ENCODE measurements around the gene MANEA.
"Not testable (repeated sequence)": the region's sequence is repeated elsewhere in the genome, so short reads cannot be mapped to it uniquely, and the experiment has no call there.

The MANEA gene

DNA sequence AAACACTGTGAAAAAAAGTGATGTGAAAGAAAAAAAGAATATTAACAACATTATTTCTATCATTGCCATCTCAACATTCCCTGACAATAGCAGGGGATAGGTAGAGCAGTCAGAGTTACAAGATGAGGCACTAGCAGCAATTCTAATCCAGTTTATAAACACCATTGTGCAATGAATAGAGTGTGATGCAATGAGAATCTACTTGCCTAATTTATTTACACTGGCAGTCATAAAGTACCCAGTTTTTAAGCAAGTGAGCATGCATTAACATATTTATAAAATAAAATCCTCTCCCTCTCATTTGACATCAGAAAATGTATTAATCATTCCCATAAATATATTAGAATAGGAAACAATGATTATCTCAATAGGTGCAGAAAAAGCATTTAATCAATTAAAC is 2.5 kb upstream of the MANEA start:
- Mint-ChIP-seq H3K36me3 (no peaks in the 10 kb centered on the region), H3K27me3 (no peaks in the 10 kb centered on the region), H3K9me3 (no peaks in the 10 kb centered on the region), H3K4me1 (peaks cover 59% of the 10 kb centered on the region), H3K4me3 (no peak overlapping the region), H3K27ac (no peak overlapping the region)

- Mint-ChIP-seq H3K9me3 (no peaks in the 10 kb centered on the region), H3K36me3 (no peaks in the 10 kb centered on the region), H3K27me3 (no peaks in the 10 kb centered on the region), H3K4me1 (peaks cover 68% of the 10 kb centered on the region), H3K4me3 (peak overlapping the region; percentile 98), H3K27ac (peak overlapping the region; percentile 96)
Measured at GRCh38 chr6:95576218-95576997, 927 bp upstream of the MANEA start.

DNA sequence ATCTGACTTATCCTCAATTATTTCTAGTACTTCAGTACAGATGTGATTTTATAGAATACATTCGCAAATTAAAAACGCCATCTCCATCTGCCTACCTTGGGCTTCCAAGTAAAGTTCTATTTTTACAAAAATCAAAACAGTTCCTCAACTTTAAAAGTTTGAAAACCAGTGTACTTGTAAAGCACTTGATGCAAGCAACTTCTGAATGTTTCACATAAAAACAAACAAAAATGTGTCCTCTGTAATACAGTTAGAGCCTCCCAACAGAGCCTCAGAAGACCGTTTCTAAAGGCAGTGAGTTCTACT is 384 bp upstream of the MANEA start:
- peak overlapping the region; percentile 97 for H3K27ac Mint-ChIP-seq
- H3K4me1 Mint-ChIP-seq = peaks cover 69% of the 10 kb centered on the region
- H3K9me3 Mint-ChIP-seq = no peaks in the 10 kb centered on the region
- H3K4me3 Mint-ChIP-seq = peak overlapping the region; percentile 98
- H3K27me3 Mint-ChIP-seq = no peaks in the 10 kb centered on the region
- H3K36me3 Mint-ChIP-seq = no peaks in the 10 kb centered on the region

- Mint-ChIP-seq H3K9me3 (no peaks in the 10 kb centered on the region), H3K4me1 (peaks cover 66% of the 10 kb centered on the region)
Measured at GRCh38 chr6:95578106-95578410, 723 bp downstream of the MANEA start.

GRCh38 chr6:95581073-95581472 is 3.7 kb downstream of the MANEA start:
- Mint-ChIP-seq H3K36me3 (peaks cover 9% of the 10 kb centered on the region), H3K4me3 (no peak overlapping the region), H3K4me1 (peaks cover 41% of the 10 kb centered on the region), H3K27me3 (no peaks in the 10 kb centered on the region), H3K9me3 (no peaks in the 10 kb centered on the region), H3K27ac (no peak overlapping the region)

More at GRCh38 chr6:95578106-95578410, 723 bp downstream of the MANEA start:
- peak overlapping the region; percentile 97 for H3K27ac Mint-ChIP-seq
- no peaks in the 10 kb centered on the region for H3K36me3 Mint-ChIP-seq
- peak overlapping the region; percentile 98 for H3K4me3 Mint-ChIP-seq
- no peaks in the 10 kb centered on the region for H3K27me3 Mint-ChIP-seq

- H3K9me3 Mint-ChIP-seq, H3K4me3 Mint-ChIP-seq, H3K27ac Mint-ChIP-seq, H3K27me3 Mint-ChIP-seq: not testable (repeated sequence)
- peaks cover 16% of the 10 kb centered on the region for H3K36me3 Mint-ChIP-seq
- peaks cover 41% of the 10 kb centered on the region for H3K4me1 Mint-ChIP-seq
Measured at GRCh38 chr6:95584226-95584625, 6.9 kb downstream of the MANEA start.

DNA sequence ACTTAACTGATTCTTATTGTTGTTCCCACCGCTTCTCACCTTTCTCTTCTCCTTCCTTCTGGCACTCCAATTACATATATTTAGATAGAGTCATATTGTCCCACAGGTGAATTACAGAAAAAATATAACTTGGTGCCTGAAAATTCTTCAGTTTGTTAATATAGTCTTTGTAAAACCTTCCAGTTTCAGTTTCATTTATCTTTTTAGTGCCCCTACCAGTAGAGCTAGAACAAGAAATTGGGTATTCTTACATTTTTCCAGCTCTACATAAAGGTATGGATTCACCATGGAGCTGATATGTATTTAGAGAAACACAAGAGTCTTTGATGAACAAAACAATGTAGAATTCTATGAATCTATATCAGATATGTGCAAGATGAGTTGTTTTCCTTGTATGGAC is 10.7 kb downstream of the MANEA start:
- Mint-ChIP-seq H3K4me3 (peak overlapping the region; percentile 3), H3K27ac (peak overlapping the region; percentile 44), H3K4me1 (peaks cover 46% of the 10 kb centered on the region), H3K36me3 (peaks cover 29% of the 10 kb centered on the region), H3K9me3 (no peaks in the 10 kb centered on the region), H3K27me3 (no peaks in the 10 kb centered on the region)

DNA sequence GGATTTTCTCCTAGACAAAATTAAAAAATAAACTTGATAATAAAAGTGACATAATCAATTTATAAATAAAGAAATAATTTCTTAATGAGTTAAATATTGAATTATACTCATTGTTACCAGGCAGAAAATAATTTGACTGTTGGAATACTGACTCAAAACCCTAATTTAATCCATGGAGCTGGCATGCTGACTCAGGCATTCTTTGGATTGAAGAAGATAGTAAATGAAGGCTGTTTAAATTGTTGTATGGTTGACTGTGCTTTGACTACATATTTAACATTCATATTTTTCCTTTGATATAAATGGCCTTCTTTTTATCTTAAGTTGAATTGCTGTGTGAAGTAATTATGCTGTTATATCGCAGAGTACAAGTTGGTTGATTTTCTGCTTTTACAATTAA is 11.7 kb downstream of the MANEA start:
- no peaks in the 10 kb centered on the region for H3K9me3 Mint-ChIP-seq
- no peaks in the 10 kb centered on the region for H3K27me3 Mint-ChIP-seq
- no peak overlapping the region for H3K4me3 Mint-ChIP-seq
- H3K27ac Mint-ChIP-seq = no peak overlapping the region
- H3K36me3 Mint-ChIP-seq = peaks cover 30% of the 10 kb centered on the region
- peaks cover 53% of the 10 kb centered on the region for H3K4me1 Mint-ChIP-seq

- Mint-ChIP-seq H3K27me3 (no peaks in the 10 kb centered on the region), H3K4me3 (no peak overlapping the region), H3K36me3 (peaks cover 26% of the 10 kb centered on the region), H3K9me3 (no peaks in the 10 kb centered on the region), H3K4me1 (peaks cover 56% of the 10 kb centered on the region), H3K27ac (no peak overlapping the region)
Measured at GRCh38 chr6:95589826-95590570, 12.7 kb downstream of the MANEA start.

DNA sequence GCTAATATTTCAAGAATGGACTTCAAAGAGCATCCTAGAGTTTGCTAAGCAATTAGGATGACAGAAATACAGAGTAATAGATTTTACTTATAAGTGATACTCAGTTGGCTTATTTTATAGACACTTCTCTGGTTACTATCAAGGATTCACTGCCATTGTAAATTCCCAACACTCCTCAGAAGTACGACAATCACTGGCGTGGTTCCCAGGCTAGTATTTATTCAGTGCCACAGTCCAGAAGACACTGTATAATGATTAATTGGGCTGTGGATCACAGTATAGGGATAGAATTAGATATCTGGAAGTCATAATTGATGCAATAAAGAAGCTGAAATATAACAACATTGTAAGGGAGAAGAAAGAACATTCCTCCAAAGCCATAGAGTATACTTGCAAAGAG is 15.7 kb downstream of the MANEA start:
- H3K27ac Mint-ChIP-seq = no peak overlapping the region
- H3K27me3 Mint-ChIP-seq = no peaks in the 10 kb centered on the region
- peaks cover 45% of the 10 kb centered on the region for H3K4me1 Mint-ChIP-seq
- H3K36me3 Mint-ChIP-seq = peaks cover 21% of the 10 kb centered on the region
- H3K4me3 Mint-ChIP-seq = no peak overlapping the region
- no peaks in the 10 kb centered on the region for H3K9me3 Mint-ChIP-seq

- no peaks in the 10 kb centered on the region for H3K9me3 Mint-ChIP-seq
- no peak overlapping the region for H3K27ac Mint-ChIP-seq
- no peaks in the 10 kb centered on the region for H3K27me3 Mint-ChIP-seq
- H3K36me3 Mint-ChIP-seq = peaks cover 25% of the 10 kb centered on the region
- H3K4me1 Mint-ChIP-seq = peaks cover 30% of the 10 kb centered on the region
- no peak overlapping the region for H3K4me3 Mint-ChIP-seq
Measured at GRCh38 chr6:95596021-95596420, 18.7 kb downstream of the MANEA start.

DNA sequence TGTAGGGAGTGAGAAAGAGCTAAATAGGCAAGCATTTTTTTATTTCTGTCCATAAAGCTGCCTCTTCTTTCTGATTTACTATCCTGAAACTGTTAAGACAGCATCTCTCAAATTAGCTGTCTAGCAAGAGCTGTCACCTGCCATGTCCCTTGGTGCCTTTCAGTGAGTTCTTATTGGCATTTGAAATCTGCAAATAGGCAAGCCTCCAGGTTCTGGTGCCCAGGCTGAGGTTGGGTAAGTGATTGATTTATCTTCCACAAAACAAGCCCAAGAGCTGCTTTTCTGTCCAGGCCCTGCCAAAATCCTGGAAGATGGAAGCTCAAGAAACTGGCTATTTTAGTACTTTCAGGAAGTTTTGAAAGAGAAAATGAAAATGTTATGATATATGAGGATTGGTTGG is 22.4 kb downstream of the MANEA start:
- Mint-ChIP-seq H3K4me3 (no peak overlapping the region), H3K9me3 (no peaks in the 10 kb centered on the region), H3K36me3 (peaks cover 21% of the 10 kb centered on the region), H3K4me1 (peaks cover 9% of the 10 kb centered on the region), H3K27ac (no peak overlapping the region), H3K27me3 (no peaks in the 10 kb centered on the region)

- Mint-ChIP-seq H3K9me3 (no peaks in the 10 kb centered on the region), H3K4me1 (peaks cover 4% of the 10 kb centered on the region), H3K36me3 (peaks cover 24% of the 10 kb centered on the region), H3K27me3 (no peaks in the 10 kb centered on the region), H3K4me3 (no peak overlapping the region), H3K27ac (no peak overlapping the region)
Measured at GRCh38 chr6:95601133-95601532, 23.8 kb downstream of the MANEA start.

DNA sequence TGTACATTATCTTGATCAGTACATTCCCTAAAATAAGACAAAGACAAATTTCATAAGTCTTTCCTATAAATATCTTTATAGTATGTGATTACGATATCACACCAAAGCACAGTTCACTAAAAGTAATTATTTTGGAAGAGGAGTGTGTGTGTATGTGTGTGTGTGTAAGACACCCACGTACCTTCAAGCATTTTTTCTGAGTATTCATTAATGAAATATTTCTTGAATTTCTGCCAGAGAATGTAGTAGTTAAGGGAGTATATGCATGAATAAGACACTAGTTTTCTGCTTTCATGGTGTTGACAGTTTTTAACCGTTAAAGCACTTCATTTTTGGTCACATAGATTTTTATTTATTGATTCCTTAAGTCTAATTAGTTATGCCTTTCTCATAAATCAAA is 36.8 kb downstream of the MANEA start:
- no peaks in the 10 kb centered on the region for H3K4me1 Mint-ChIP-seq
- H3K9me3 Mint-ChIP-seq = no peaks in the 10 kb centered on the region
- H3K36me3 Mint-ChIP-seq = no peaks in the 10 kb centered on the region
- H3K27me3 Mint-ChIP-seq = no peaks in the 10 kb centered on the region
- no peak overlapping the region for H3K27ac Mint-ChIP-seq
- H3K4me3 Mint-ChIP-seq = no peak overlapping the region

DNA sequence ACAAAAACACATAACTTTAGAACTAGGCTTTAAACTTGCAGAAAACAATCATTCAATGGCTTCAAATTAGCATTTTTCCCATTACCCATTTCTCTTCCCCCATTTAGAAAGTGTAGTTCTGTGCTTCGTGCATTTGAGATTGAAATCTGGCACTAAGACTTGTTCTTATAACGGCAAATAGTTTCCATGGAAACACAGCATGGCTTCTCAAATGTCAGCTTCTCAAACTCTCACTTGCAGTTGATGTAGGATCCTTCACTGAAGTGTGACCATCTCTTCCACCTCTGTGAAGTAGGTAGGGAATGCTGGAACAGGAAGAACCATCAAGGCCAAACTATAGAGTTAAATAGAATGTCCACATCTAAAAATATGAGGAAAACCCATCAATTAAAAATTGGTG is 52.2 kb downstream of the MANEA start:
- Mint-ChIP-seq H3K4me3 (no peak overlapping the region), H3K36me3 (peaks cover 1% of the 10 kb centered on the region), H3K27me3 (peaks cover 6% of the 10 kb centered on the region), H3K9me3 (peaks cover 8% of the 10 kb centered on the region), H3K4me1 (no peaks in the 10 kb centered on the region), H3K27ac (no peak overlapping the region)

- no peak overlapping the region for H3K27ac Mint-ChIP-seq
- peaks cover 1% of the 10 kb centered on the region for H3K27me3 Mint-ChIP-seq
- H3K36me3 Mint-ChIP-seq = peaks cover 1% of the 10 kb centered on the region
- peaks cover 8% of the 10 kb centered on the region for H3K9me3 Mint-ChIP-seq
- no peaks in the 10 kb centered on the region for H3K4me1 Mint-ChIP-seq
- H3K4me3 Mint-ChIP-seq = no peak overlapping the region
Measured at GRCh38 chr6:95636552-95637431, 59.5 kb downstream of the MANEA start.
